Neural cell (in vitro differentiated cells): ENCODE measurements around the gene RMDN2. TPM values are rescaled to one million over a fixed set of nuclear protein-coding genes. Genes with fewer than 3 reads are reported as not detected.

Experiments used
- H2AFZ ChIP-seq: fragments of 200-600, 300-800 bp; sonication (generic), shearing (Covaris generic); 2 replicates; pipeline ENCODE4 v1.6.0; 2014; ENCODE audit warnings: low read depth, mild to moderate bottlenecking, antibody characterized with exemption, low read length, moderate library complexity
- H3F3A ChIP-seq: fragments of 200-600 bp; shearing (Covaris generic); 2 replicates; pipeline ENCODE4 v1.6.1; 2016; ENCODE audit warnings: mild to moderate bottlenecking, moderate library complexity, mixed read lengths, antibody characterized with exemption, low read length; ENCODE audit not compliant: insufficient read depth, poor library complexity, severe bottlenecking
- H3K27ac ChIP-seq: fragments of 200-600, 300-800 bp; sonication (generic), shearing (Covaris generic); 2 replicates; pipeline ENCODE4 v1.5.1; 2014; ENCODE audit warnings: mild to moderate bottlenecking, low read length, moderate library complexity
- H3K27me3 ChIP-seq: fragments of 300-800, 200-600 bp; sonication (generic), shearing (Covaris generic); 2 replicates; pipeline ENCODE4 v1.6.0; 2014; ENCODE audit warnings: mild to moderate bottlenecking, low read depth, low read length, moderate library complexity; ENCODE audit not compliant: insufficient read depth
- H3K36me3 ChIP-seq: fragments of 300-800, 200-600 bp; sonication (generic), shearing (Covaris generic); 2 replicates; pipeline ENCODE4 v1.5.1; 2014; ENCODE audit warnings: mild to moderate bottlenecking, antibody characterized with exemption, low read length, moderate library complexity; ENCODE audit not compliant: insufficient read depth
- H3K4me2 ChIP-seq: fragments of 300-800, 200-600 bp; sonication (generic), shearing (Covaris generic); 2 replicates; pipeline ENCODE4 v1.6.0; 2014; ENCODE audit warnings: mild to moderate bottlenecking, low read length
- H3K4me3 ChIP-seq: fragments of 300-800, 200-600 bp; sonication (generic), shearing (Covaris generic); 2 replicates; pipeline ENCODE4 v1.5.1; 2014; ENCODE audit warnings: mild to moderate bottlenecking, low read length, moderate library complexity
- H3K79me2 ChIP-seq: fragments of 200-600 bp; shearing (Covaris generic); replicated peaks from 2 replicates; pipeline ENCODE4 v1.6.0; 2014; ENCODE audit warnings: mild to moderate bottlenecking, low read length, moderate library complexity; ENCODE audit not compliant: insufficient read depth
- H3K9ac ChIP-seq: fragments of 300-800, 200-600 bp; sonication (generic), shearing (Covaris generic); 2 replicates; pipeline ENCODE4 v1.6.1; 2016; ENCODE audit warnings: mild to moderate bottlenecking, low read length, mixed read lengths
- H3K9me2 ChIP-seq: fragments of 200-600 bp; shearing (Covaris generic); 2 replicates; pipeline ENCODE4 v1.6.1; 2016; ENCODE audit warnings: mild to moderate bottlenecking, low read length, mixed read lengths; ENCODE audit not compliant: insufficient read depth
- H3K9me3 ChIP-seq: fragments of 200-600, 300-800 bp; sonication (generic), shearing (Covaris generic); 2 replicates; pipeline ENCODE4 v1.6.1; 2016; ENCODE audit warnings: mild to moderate bottlenecking, mixed run types, low read length, moderate library complexity, mixed read lengths
- H4K20me1 ChIP-seq: fragments of 200-600 bp; shearing (Covaris generic); 2 replicates; pipeline ENCODE4 v1.6.1; 2016; ENCODE audit warnings: mild to moderate bottlenecking, mixed run types; ENCODE audit not compliant: insufficient read depth
- EP300 ChIP-seq: fragments of 450-650 bp; conservative IDR thresholded peaks from 2 replicates; pipeline ENCODE4 v1.6.1; 2014; ENCODE audit warnings: antibody characterized with exemption, mild to moderate bottlenecking, moderate library complexity; ENCODE audit not compliant: poor library complexity, severe bottlenecking
- EZH2 ChIP-seq: fragments of 200-600, 300-800 bp; shearing (Covaris generic), sonication (generic); IDR thresholded peaks from 2 replicates; pipeline ENCODE4 v1.6.1; 2014; ENCODE audit warnings: antibody characterized with exemption, low read length, borderline replicate concordance, mild to moderate bottlenecking; ENCODE audit not compliant: insufficient read depth, poor library complexity, severe bottlenecking
- MXI1 ChIP-seq: fragments of 450-650 bp; conservative IDR thresholded peaks from 2 replicates; pipeline ENCODE4 v1.6.1; 2014; ENCODE audit warnings: antibody characterized with exemption, mild to moderate bottlenecking; ENCODE audit not compliant: poor library complexity, severe bottlenecking
- POLR2AphosphoS5 ChIP-seq: IDR thresholded peaks from 2 replicates; pipeline ENCODE4 v1.6.1; 2012
- RAD21 ChIP-seq: fragments of 450-650 bp; conservative IDR thresholded peaks from 2 replicates; pipeline ENCODE4 v1.6.1; 2014; ENCODE audit warnings: antibody characterized with exemption, mild to moderate bottlenecking, moderate library complexity
- SMC3 ChIP-seq: fragments of 450-650 bp; conservative IDR thresholded peaks from 2 replicates; pipeline ENCODE4 v1.6.1; 2014; ENCODE audit warnings: antibody characterized with exemption, mild to moderate bottlenecking, moderate library complexity; ENCODE audit not compliant: poor library complexity
- TAF1 ChIP-seq: IDR thresholded peaks from 2 replicates; pipeline ENCODE4 v1.6.1; 2012; ENCODE audit warnings: low read depth
- polyA plus RNA-seq: library from polyadenylated mRNA; depleted of rRNA; stranded (reverse); fragments of >200 nt; gene quantifications from 2 replicates; pipeline ENCODE4 v1.2.3, GENCODE V29; 2014
- TF ChIP-seq, protein P1 (sequence below): IDR thresholded peaks from 2 replicates; pipeline ENCODE4 v1.6.1; 2012; ENCODE audit warnings: borderline replicate concordance
- TF ChIP-seq, protein P2 (sequence below): fragments of 450-650 bp; IDR thresholded peaks from 2 replicates; pipeline ENCODE4 v1.5.1; 2014; ENCODE audit warnings: antibody characterized with exemption, mild to moderate bottlenecking, moderate library complexity; ENCODE audit not compliant: poor library complexity, severe bottlenecking

The RMDN2 gene
- polyA plus RNA-seq, 1 donor from 2014 or later = 5.5 TPM

DNA sequence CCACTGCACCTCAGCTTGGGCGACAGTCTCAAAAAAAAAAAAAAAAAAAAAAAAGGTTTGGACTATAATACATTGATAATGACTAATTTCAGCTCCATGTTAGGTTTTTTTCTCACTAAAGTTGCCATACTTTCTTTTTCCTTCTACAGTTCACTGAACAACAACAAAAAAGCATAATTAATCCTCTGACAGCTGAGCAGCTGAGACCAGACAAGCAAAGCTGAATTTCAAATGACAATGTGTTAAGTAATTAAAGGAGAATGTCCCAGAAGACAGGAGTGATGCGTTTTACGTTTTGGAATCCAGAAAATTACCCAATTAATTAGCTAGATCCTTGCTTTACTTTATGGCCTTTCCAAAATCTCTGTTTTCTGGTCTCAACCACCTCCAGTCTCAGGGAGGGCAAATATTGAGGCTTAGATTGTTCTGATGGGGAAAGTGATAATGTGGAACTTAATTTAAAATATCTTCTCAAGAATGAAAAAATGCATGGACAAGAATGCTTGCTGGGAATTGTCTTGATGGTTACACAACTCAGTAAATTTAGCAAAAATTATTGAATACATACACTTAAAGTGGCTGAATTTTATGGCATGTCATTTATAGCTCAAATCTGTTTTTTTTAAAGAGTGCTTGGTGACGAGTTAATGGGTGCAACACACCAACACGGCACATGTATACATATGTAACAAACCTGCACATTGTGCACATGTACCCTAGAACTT lies 17.4 kb upstream of the RMDN2 start:
- Histone ChIP-seq H3K9me3 (no peaks in the 10 kb centered on the region), H2AFZ (no peak overlapping the region), H3K79me2 (no peaks in the 10 kb centered on the region), H3K27me3 (no peaks in the 10 kb centered on the region), H3K4me2 (no peak overlapping the region), H3K9ac (no peak overlapping the region), H3F3A (no peaks in the 10 kb centered on the region), H3K9me2 (no peaks in the 10 kb centered on the region), H3K4me3 (no peak overlapping the region), H3K36me3 (no peaks in the 10 kb centered on the region), H4K20me1 (no peaks in the 10 kb centered on the region), H3K27ac (no peak overlapping the region)
- TF ChIP-seq, protein P1, sequence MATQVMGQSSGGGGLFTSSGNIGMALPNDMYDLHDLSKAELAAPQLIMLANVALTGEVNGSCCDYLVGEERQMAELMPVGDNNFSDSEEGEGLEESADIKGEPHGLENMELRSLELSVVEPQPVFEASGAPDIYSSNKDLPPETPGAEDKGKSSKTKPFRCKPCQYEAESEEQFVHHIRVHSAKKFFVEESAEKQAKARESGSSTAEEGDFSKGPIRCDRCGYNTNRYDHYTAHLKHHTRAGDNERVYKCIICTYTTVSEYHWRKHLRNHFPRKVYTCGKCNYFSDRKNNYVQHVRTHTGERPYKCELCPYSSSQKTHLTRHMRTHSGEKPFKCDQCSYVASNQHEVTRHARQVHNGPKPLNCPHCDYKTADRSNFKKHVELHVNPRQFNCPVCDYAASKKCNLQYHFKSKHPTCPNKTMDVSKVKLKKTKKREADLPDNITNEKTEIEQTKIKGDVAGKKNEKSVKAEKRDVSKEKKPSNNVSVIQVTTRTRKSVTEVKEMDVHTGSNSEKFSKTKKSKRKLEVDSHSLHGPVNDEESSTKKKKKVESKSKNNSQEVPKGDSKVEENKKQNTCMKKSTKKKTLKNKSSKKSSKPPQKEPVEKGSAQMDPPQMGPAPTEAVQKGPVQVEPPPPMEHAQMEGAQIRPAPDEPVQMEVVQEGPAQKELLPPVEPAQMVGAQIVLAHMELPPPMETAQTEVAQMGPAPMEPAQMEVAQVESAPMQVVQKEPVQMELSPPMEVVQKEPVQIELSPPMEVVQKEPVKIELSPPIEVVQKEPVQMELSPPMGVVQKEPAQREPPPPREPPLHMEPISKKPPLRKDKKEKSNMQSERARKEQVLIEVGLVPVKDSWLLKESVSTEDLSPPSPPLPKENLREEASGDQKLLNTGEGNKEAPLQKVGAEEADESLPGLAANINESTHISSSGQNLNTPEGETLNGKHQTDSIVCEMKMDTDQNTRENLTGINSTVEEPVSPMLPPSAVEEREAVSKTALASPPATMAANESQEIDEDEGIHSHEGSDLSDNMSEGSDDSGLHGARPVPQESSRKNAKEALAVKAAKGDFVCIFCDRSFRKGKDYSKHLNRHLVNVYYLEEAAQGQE = no peak
- TF ChIP-seq SMC3 (no peak), MXI1 (no peak), POLR2AphosphoS5 (no peak), TAF1 (no peak), RAD21 (no peak), EZH2 (no peak), EP300 (no peak)
- TF ChIP-seq, protein P2, sequence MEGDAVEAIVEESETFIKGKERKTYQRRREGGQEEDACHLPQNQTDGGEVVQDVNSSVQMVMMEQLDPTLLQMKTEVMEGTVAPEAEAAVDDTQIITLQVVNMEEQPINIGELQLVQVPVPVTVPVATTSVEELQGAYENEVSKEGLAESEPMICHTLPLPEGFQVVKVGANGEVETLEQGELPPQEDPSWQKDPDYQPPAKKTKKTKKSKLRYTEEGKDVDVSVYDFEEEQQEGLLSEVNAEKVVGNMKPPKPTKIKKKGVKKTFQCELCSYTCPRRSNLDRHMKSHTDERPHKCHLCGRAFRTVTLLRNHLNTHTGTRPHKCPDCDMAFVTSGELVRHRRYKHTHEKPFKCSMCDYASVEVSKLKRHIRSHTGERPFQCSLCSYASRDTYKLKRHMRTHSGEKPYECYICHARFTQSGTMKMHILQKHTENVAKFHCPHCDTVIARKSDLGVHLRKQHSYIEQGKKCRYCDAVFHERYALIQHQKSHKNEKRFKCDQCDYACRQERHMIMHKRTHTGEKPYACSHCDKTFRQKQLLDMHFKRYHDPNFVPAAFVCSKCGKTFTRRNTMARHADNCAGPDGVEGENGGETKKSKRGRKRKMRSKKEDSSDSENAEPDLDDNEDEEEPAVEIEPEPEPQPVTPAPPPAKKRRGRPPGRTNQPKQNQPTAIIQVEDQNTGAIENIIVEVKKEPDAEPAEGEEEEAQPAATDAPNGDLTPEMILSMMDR = no peak

DNA sequence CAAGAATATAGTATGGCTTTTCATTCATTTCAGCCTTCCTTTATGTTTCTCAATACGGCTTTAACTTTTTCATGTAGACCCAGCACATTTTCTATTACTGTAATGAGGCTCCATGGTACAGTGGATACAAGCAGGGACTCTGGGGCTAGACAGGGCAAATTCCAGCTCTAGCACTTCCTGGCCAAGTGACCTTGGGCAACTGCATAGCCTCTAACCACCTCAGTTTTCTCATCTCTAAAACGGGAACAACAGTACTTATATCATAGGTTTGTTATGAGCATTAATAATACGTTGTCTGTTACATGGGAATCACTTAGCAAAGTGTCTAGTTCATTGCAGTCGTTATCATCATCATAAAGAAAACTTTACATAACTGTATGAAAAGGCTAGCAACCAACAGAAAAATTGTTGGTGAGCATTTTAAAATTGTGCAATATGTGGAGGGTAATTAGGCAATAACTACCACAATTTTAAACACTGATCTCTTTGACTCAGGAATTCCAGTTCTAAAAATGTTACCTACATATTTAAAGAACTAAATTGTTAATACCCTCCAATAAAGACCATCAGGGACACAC lies 13.7 kb upstream of the RMDN2 start:
- H3K36me3 ChIP-seq = no peaks in the 10 kb centered on the region
- H3K79me2 ChIP-seq = no peaks in the 10 kb centered on the region
- no peak overlapping the region for H2AFZ ChIP-seq
- no peak overlapping the region for H3K4me2 ChIP-seq
- H3K9me3 ChIP-seq = no peaks in the 10 kb centered on the region
- no peaks in the 10 kb centered on the region for H3K9me2 ChIP-seq
- H3K27me3 ChIP-seq = no peaks in the 10 kb centered on the region
- no peak overlapping the region for H3K27ac ChIP-seq
- H4K20me1 ChIP-seq = no peaks in the 10 kb centered on the region
- H3K9ac ChIP-seq = no peak overlapping the region
- TF ChIP-seq POLR2AphosphoS5 (no peak), EP300 (no peak), MXI1 (no peak)
- TF ChIP-seq, protein P2 = no peak
- TF ChIP-seq, protein P1 = no peak
- no peak overlapping the region for H3K4me3 ChIP-seq
- no peaks in the 10 kb centered on the region for H3F3A ChIP-seq
